Measurements from ENCODE around the gene TANGO6. TPM values are rescaled to one million over a fixed set of nuclear protein-coding genes. Genes with fewer than 3 reads are reported as not detected.
"Not testable (repeated sequence)": the region's sequence is repeated elsewhere in the genome, so short reads cannot be mapped to it uniquely, and the experiment has no call there.

TANGO6 gene
- total RNA-seq, 6 experiments from 2014 or later, result 10.9 to 15.5 (median 14.2) TPM

DNA sequence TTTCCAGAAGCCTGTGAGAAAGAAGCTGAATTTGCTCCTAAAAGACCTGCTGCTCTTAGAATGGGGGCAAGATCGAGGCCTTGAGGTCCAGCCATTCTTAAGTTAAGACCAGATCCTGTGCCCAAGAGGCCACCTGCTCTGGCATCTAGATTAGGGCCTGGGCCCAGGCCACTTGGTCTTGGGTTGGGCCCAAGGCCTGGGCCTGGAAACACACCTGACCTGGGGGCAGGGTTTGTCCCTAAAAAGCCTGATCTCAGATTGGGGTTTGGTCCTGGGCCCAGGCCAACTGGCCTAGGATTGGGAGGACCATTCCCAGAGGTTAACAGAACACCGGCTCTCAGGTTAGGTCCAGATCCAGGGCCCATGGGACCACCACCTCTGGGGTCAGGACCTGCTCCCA, 276.2 kb downstream of the TANGO6 start:
- Histone ChIP-seq H3K36me3 (peaks cover 0 to 9% (median 5%) of the 10 kb centered on the region in 4 donors), H3K27me3 (no peaks in the 10 kb centered on the region), H3K27ac (peak overlapping the region in 2 of 3 donors; percentile 6 to 68), H3K9me3 (no peaks in the 10 kb centered on the region), H3K4me1 (peaks cover 0 to 30% (median 12%) of the 10 kb centered on the region in 4 donors), H3K4me3 (no peak overlapping the region)
- DNase-seq, result peak in 2 of 3 donors; percentile 62 to 69
- WGBS (ENCODE audit: insufficient coverage, low coverage, low lambda C conversion rate, missing lambda C conversion rate), result no CpG with 5 or more reads among the region's 2 CpGs
- intact Hi-C loops (cut with DNase I), result loop anchor here in 1 of 2 donors (10.0 kb wide), 1 partner anchor 275 kb away; the partner anchor contains the start of gene TANGO6
- TF ChIP-seq POLR2A (IDR thresholded peaks at IDR 0.05), result no peak
- TF ChIP-seq, protein P1, sequence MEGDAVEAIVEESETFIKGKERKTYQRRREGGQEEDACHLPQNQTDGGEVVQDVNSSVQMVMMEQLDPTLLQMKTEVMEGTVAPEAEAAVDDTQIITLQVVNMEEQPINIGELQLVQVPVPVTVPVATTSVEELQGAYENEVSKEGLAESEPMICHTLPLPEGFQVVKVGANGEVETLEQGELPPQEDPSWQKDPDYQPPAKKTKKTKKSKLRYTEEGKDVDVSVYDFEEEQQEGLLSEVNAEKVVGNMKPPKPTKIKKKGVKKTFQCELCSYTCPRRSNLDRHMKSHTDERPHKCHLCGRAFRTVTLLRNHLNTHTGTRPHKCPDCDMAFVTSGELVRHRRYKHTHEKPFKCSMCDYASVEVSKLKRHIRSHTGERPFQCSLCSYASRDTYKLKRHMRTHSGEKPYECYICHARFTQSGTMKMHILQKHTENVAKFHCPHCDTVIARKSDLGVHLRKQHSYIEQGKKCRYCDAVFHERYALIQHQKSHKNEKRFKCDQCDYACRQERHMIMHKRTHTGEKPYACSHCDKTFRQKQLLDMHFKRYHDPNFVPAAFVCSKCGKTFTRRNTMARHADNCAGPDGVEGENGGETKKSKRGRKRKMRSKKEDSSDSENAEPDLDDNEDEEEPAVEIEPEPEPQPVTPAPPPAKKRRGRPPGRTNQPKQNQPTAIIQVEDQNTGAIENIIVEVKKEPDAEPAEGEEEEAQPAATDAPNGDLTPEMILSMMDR (IDR thresholded peaks at IDR 0.05), result no peak
- ATAC-seq, result peak in 3 of 4 donors; percentile 10 to 66 (median 23)

DNA sequence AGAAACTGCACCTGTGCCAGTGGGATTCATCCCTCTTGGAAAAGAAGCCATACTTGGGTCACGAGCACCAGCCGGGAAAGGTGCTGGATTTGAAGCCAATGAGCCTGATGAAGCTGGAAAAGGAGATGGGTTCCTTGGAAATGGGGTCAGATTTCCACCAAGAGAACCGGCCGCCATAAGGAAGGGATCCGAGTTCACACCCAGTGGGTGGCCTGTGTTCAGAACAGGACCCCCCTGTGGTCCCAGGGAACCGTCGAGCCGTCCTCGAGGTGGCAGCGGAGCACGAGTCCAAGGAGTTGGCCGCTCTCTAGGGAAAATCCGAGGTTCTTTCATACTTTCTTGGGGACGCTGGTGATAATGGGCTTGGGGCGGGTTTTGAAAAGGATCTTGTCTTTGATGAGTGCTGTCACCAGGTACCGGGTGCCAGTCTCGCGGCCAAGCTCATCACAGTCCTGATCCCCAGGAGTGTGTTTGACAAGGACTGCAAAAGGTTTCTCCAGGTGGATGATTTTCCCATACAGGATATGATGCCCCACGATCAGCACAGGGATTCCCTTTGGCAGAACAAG, 276.8 kb downstream of the TANGO6 start:
- Histone ChIP-seq H3K4me1 (peaks cover 0 to 30% (median 12%) of the 10 kb centered on the region in 4 donors), H3K9me3 (no peaks in the 10 kb centered on the region), H3K27me3 (no peaks in the 10 kb centered on the region), H3K27ac (peak overlapping the region in 1 of 3 donors; percentile 68), H3K4me3 (no peak overlapping the region), H3K36me3 (peaks cover 0 to 9% (median 5%) of the 10 kb centered on the region in 4 donors)
- TF ChIP-seq, protein P1 (IDR thresholded peaks at IDR 0.05), result no peak
- TF ChIP-seq POLR2A (IDR thresholded peaks at IDR 0.05), result no peak
- DNase-seq (peak in 1 of 3 donors; percentile 38), ATAC-seq (no peak)
- WGBS (ENCODE audit: insufficient coverage, low coverage, low lambda C conversion rate, missing lambda C conversion rate), result 91% methylated on average over 4 of the region's 19 CpGs
- intact Hi-C loops (cut with DNase I), result loop anchor here in 1 of 2 donors (5.0 kb wide), 1 partner anchor 218 kb away; no protein-coding TSS in a partner anchor

DNA sequence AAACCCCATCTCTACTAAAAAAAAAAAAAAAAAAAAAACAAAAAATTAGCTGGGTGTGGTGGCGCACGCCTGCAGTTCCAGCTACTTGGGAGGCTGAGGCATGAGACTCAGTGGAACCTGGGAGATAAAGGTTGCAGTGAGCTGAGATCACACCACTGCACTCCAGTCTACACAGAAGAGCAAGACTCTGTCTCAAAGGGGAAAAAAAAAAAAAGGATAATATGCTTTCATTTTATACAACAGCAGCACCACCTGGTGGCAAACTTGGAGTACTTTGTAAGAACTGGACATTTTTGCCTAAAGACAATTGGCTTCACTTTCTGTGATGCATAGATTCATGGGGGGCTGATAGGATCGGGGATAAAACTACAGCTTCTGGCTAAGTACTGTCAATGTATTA, 280.6 kb downstream of the TANGO6 start:
- DNase-seq (no peak), ATAC-seq (peak; percentile 54 to 68 (median 60))
- no peak for TF ChIP-seq POLR2A (IDR thresholded peaks at IDR 0.05)
- TF ChIP-seq, protein P1 (IDR thresholded peaks at IDR 0.05), result peak; percentile 62 to 76 (median 66)
- H3K27ac ChIP-seq, result no peak overlapping the region
- peaks cover 0 to 32% (median 8%) of the 10 kb centered on the region in 4 donors for H3K4me1 ChIP-seq
- H3K9me3 ChIP-seq, result no peaks in the 10 kb centered on the region
- no peak overlapping the region for H3K4me3 ChIP-seq
- intact Hi-C loops (cut with DNase I), result loop anchor here in 1 of 2 donors (5.0 kb wide), 1 partner anchor 222 kb away; no protein-coding TSS in a partner anchor
- H3K36me3 ChIP-seq, result peaks cover 0 to 9% (median 4%) of the 10 kb centered on the region in 4 donors
- WGBS (ENCODE audit: insufficient coverage, low coverage, low lambda C conversion rate, missing lambda C conversion rate), result 33% methylated on average over 1 of the region's 3 CpGs
- H3K27me3 ChIP-seq, result no peaks in the 10 kb centered on the region

DNA sequence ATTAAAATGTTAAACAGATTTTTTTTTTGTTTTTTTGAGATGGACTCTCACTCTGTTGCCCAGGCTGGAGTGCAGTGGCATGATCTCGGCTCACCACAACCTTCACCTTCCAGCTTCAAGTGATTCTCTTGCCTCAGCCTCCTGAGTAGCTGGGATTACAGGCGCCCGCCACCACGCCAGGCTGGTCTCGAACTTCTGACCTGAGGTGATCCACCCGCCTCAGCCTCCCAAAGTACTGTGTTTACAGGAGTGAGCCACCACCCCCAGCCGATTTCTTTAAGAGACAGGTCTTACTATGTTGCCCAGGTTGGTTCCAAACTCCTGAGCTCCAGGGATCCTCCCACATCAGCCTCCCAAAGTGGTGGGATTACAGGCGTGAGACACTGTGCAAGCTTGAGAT, 281.1 kb downstream of the TANGO6 start:
- H3K9me3 ChIP-seq, H3K36me3 ChIP-seq, H3K4me3 ChIP-seq, ATAC-seq, H3K27me3 ChIP-seq, DNase-seq, H3K27ac ChIP-seq: not testable (repeated sequence)
- 88% methylated on average over 6 of the region's 8 CpGs for WGBS (ENCODE audit: insufficient coverage, low coverage, low lambda C conversion rate, missing lambda C conversion rate)
- peaks cover 0 to 29% (median 5%) of the 10 kb centered on the region in 4 donors for H3K4me1 ChIP-seq
- intact Hi-C loops (cut with DNase I), result loop anchor here in 1 of 2 donors (5.0 kb wide), 1 partner anchor 222 kb away; no protein-coding TSS in a partner anchor

DNA sequence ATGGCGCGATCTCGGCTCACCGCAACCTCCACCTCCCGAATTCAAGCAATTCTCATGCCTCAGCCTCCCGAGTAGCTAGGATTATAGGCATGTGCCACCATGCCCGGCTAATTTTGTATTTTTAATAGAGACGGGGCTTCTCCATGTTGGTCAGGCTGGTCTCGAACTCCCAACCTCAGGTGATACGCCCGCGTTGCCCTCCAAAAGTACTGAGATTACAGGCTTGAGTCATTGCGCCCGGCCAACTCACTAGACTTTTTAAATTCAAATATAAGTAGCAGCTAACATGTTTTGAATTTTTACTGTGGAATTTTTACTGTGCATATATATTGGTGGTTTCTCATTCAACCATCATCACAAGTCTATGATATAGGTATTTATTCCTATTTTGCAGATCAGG, 281.6 kb downstream of the TANGO6 start:
- not testable (repeated sequence) for H3K27me3 ChIP-seq, ATAC-seq, H3K27ac ChIP-seq, H3K9me3 ChIP-seq, H3K4me3 ChIP-seq, DNase-seq, H3K36me3 ChIP-seq
- 98% methylated on average over 10 of the region's 14 CpGs for WGBS (ENCODE audit: insufficient coverage, low coverage, low lambda C conversion rate, missing lambda C conversion rate)
- intact Hi-C loops (cut with DNase I), result loop anchor here in 1 of 2 donors (5.0 kb wide), 1 partner anchor 223 kb away; no protein-coding TSS in a partner anchor
- H3K4me1 ChIP-seq, result peaks cover 0 to 23% (median 0%) of the 10 kb centered on the region in 4 donors
